ENCODE measurements around the gene CCDC81.
"Not testable (repeated sequence)": the region's sequence is repeated elsewhere in the genome, so short reads cannot be mapped to it uniquely, and the experiment has no call there.

CCDC81 gene

DNA sequence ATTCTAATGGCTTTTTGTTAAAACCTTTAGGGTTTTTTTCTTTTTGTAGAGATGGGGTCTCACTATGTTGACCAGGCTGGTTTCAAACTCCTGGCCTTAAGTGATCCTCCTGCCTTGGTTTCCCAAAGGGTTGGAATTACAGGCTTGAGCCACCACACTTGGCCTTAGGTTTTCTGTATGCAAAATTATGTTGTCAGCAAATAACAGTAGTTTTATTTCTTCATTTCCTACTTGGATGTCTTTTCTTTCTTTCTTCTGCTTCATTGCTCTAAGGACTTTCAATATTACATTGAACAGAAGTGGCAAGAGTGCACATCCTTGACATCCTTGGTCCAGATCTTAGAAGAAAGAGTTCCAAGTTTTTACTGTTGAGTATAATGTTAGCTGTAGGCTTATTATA lies 52.8 kb downstream of the CCDC81 start:
- no peaks in the 10 kb centered on the region for H3K36me3 ChIP-seq (ENCODE audit: insufficient read depth)
- H3K4me3 ChIP-seq (IDR thresholded peaks at IDR 0.05; ENCODE audit: insufficient read depth, low read depth, low read length), result no peak overlapping the region
- no peaks in the 10 kb centered on the region for H3K27me3 ChIP-seq (ENCODE audit: insufficient read depth, low read depth)
- H3K79me2 ChIP-seq (ENCODE audit: insufficient read depth, low read depth), result no peaks in the 10 kb centered on the region
- no peak overlapping the region for H2AFZ ChIP-seq (ENCODE audit: low read depth)
- no peak overlapping the region for H3K9ac ChIP-seq
- H4K20me1 ChIP-seq (ENCODE audit: insufficient read depth), result no peaks in the 10 kb centered on the region
- H3K4me2 ChIP-seq, result no peak overlapping the region
- no peak overlapping the region for H3K27ac ChIP-seq
- no peaks in the 10 kb centered on the region for H3K4me1 ChIP-seq (ENCODE audit: low read depth, poor library complexity, severe bottlenecking)
- TF ChIP-seq, protein P1, sequence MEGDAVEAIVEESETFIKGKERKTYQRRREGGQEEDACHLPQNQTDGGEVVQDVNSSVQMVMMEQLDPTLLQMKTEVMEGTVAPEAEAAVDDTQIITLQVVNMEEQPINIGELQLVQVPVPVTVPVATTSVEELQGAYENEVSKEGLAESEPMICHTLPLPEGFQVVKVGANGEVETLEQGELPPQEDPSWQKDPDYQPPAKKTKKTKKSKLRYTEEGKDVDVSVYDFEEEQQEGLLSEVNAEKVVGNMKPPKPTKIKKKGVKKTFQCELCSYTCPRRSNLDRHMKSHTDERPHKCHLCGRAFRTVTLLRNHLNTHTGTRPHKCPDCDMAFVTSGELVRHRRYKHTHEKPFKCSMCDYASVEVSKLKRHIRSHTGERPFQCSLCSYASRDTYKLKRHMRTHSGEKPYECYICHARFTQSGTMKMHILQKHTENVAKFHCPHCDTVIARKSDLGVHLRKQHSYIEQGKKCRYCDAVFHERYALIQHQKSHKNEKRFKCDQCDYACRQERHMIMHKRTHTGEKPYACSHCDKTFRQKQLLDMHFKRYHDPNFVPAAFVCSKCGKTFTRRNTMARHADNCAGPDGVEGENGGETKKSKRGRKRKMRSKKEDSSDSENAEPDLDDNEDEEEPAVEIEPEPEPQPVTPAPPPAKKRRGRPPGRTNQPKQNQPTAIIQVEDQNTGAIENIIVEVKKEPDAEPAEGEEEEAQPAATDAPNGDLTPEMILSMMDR (conservative IDR thresholded peaks at IDR 0.05; ENCODE audit: low read depth, low read length), result no peak

DNA sequence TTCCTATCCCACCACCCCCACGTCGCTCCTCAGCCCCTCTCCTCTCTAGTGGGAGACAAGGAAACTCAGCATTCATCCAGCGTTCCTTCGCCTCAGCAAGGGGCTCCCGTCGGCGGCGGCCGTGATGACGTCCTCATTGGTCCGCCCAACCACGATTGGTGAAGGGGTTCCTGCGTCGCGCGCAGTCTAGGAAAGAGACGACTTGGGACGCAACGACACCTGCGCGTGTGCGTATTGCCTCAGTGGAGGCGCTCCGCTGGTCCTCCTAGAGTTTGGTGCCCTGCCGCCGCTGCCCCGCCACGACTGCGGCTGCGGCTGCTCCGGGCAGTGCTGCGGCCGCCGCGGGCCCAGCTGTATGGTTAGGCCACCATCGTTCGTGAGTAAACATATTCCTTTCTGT lies 56.6 kb downstream of the CCDC81 start:
- H3K36me3 ChIP-seq (ENCODE audit: insufficient read depth), result no peaks in the 10 kb centered on the region
- no peaks in the 10 kb centered on the region for H4K20me1 ChIP-seq (ENCODE audit: insufficient read depth)
- no peak overlapping the region for H3K4me2 ChIP-seq
- H3K4me3 ChIP-seq (IDR thresholded peaks at IDR 0.05; ENCODE audit: insufficient read depth, low read depth, low read length), result no peak overlapping the region
- H3K27ac ChIP-seq, result no peak overlapping the region
- H3K4me1 ChIP-seq (ENCODE audit: low read depth, poor library complexity, severe bottlenecking), result no peaks in the 10 kb centered on the region
- H3K79me2 ChIP-seq (ENCODE audit: insufficient read depth, low read depth), result no peaks in the 10 kb centered on the region
- no peaks in the 10 kb centered on the region for H3K27me3 ChIP-seq (ENCODE audit: insufficient read depth, low read depth)
- TF ChIP-seq, protein P1 (conservative IDR thresholded peaks at IDR 0.05; ENCODE audit: low read depth, low read length), result no peak
- H2AFZ ChIP-seq (ENCODE audit: low read depth), result no peak overlapping the region
- H3K9ac ChIP-seq, result no peak overlapping the region

DNA sequence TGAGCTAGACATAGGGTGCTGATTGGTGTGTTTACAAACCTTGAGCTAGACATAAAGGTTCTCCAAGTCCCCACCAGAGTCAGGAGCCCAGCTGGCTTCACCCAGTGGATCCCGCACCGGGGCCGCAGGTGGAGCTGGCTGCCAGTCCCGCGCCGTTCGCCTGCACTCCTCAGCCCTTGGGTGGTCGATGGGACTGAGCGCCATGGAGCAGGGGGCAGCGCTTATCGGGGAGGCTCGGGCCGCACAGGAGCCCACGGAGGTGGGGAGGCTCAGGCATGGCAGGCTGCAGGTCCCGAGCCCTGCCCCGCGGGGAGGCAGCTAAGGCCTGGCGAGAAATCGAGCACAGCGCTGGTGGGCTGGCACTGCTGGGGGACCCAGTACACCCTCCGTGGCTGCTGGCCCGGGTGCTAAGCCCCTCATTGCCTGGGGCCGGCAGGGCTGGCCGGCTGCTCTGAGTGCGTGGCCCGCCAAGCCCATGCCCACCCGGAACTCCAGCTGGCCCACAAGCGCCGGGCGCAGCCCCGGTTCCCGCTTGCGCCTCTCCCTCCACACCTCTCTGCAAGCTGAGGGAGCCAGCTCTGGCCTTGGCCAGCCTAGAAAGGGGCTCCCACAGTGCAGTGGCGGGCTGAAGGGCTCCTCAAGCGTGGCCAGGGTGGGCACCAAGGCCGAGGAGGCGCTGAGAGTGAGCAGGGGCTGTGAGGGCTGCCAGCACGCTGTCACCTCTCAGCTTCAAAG lies 58.8 kb downstream of the CCDC81 start:
- not testable (repeated sequence) for H2AFZ ChIP-seq (ENCODE audit: low read depth); H3K4me1 ChIP-seq (ENCODE audit: low read depth, poor library complexity, severe bottlenecking); H3K27ac ChIP-seq; H3K4me2 ChIP-seq; H3K79me2 ChIP-seq (ENCODE audit: insufficient read depth, low read depth); H4K20me1 ChIP-seq (ENCODE audit: insufficient read depth); H3K9ac ChIP-seq; H3K36me3 ChIP-seq (ENCODE audit: insufficient read depth); H3K4me3 ChIP-seq (IDR thresholded peaks at IDR 0.05; ENCODE audit: insufficient read depth, low read depth, low read length); H3K27me3 ChIP-seq (ENCODE audit: insufficient read depth, low read depth)

DNA sequence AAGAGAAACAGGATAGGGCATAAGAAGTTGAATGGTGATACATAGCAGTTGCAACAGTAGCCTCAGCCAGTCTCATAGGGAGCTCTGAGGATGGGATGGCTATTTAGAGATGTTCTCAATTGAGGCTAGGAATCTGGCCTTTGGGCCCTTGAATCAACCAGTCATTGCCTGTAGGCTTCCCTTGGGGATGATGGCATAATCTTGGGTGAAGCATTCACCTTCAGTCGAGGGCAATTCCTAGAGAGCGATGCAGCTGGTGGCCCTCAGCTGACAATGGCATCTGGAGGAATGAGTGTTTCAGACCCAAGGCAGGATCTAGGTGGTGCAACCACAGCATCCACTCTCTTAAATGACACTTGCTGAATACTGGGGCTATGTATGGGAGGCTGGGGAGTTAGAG lies 61.0 kb downstream of the CCDC81 start:
- Histone ChIP-seq H3K9ac (no peak overlapping the region), H3K27ac (no peak overlapping the region), H3K79me2 (ENCODE audit: insufficient read depth, low read depth) (no peaks in the 10 kb centered on the region), H3K27me3 (ENCODE audit: insufficient read depth, low read depth) (no peaks in the 10 kb centered on the region), H3K36me3 (ENCODE audit: insufficient read depth) (no peaks in the 10 kb centered on the region), H3K4me2 (no peak overlapping the region), H3K4me1 (ENCODE audit: low read depth, poor library complexity, severe bottlenecking) (no peaks in the 10 kb centered on the region), H2AFZ (ENCODE audit: low read depth) (no peak overlapping the region), H4K20me1 (ENCODE audit: insufficient read depth) (no peaks in the 10 kb centered on the region), H3K4me3 (IDR thresholded peaks at IDR 0.05; ENCODE audit: insufficient read depth, low read depth, low read length) (no peak overlapping the region)
- TF ChIP-seq, protein P1 (conservative IDR thresholded peaks at IDR 0.05; ENCODE audit: low read depth, low read length), result no peak

DNA sequence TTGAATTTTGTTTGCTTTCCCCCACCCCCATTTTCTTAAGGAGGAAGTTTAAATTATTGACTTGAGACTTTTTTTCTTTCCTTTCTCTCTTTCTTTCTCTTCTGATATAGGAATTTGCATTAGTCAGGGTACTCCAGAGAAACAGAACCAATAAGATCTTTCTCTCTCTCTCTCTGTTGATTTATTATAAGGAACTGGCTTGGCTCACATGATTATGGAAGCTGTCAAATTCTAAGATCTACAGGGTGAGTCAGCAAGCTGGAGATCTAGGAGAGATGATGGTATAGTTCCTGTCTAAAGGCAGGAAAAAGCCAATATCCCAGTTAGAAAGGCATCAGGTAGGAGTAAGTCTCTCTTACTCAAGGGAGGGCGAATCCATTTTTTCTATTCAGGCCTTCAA lies 64.0 kb downstream of the CCDC81 start:
- Histone ChIP-seq H3K4me1 (ENCODE audit: low read depth, poor library complexity, severe bottlenecking) (no peaks in the 10 kb centered on the region), H4K20me1 (ENCODE audit: insufficient read depth) (no peaks in the 10 kb centered on the region), H3K27ac (no peak overlapping the region), H3K4me3 (IDR thresholded peaks at IDR 0.05; ENCODE audit: insufficient read depth, low read depth, low read length) (no peak overlapping the region), H3K27me3 (ENCODE audit: insufficient read depth, low read depth) (no peaks in the 10 kb centered on the region), H3K79me2 (ENCODE audit: insufficient read depth, low read depth) (no peaks in the 10 kb centered on the region), H2AFZ (ENCODE audit: low read depth) (no peak overlapping the region), H3K4me2 (no peak overlapping the region), H3K36me3 (ENCODE audit: insufficient read depth) (no peaks in the 10 kb centered on the region), H3K9ac (no peak overlapping the region)
- TF ChIP-seq, protein P1 (conservative IDR thresholded peaks at IDR 0.05; ENCODE audit: low read depth, low read length), result no peak
